GM12891 (cell line): ENCODE data around the gene VRK2.

Experiments used
- DNase-seq: peaks from one replicate; pipeline ENCODE4 v3.0.0; 2011; ENCODE audit warnings: low spot score; ENCODE audit not compliant: insufficient read length
- FAIRE-seq: peaks from 2 replicates; lab custom pipeline; 2011; peaks lifted over from hg19 to GRCh38; lab: Jason Lieb, UNC
- PAX5 ChIP-seq: IDR thresholded peaks from 2 replicates; pipeline ENCODE4 v1.6.1; 2011; ENCODE audit warnings: low read length, moderate library complexity, mild to moderate bottlenecking; ENCODE audit not compliant: insufficient read depth, severe bottlenecking
- POLR2A ChIP-seq: IDR thresholded peaks from 2 replicates; pipeline ENCODE4 v1.6.1; 2011; ENCODE audit warnings: low read depth, low read length, control low read depth
- POLR2AphosphoS5 ChIP-seq: IDR thresholded peaks from 2 replicates; pipeline ENCODE4 v1.6.1; 2011; ENCODE audit warnings: low read depth, low read length, control low read depth
- POU2F2 ChIP-seq: IDR thresholded peaks from 2 replicates; pipeline ENCODE4 v1.6.1; 2011; ENCODE audit warnings: low read depth, mild to moderate bottlenecking, control low read depth, low read length, moderate library complexity
- SPI1 ChIP-seq: IDR thresholded peaks from 2 replicates; pipeline ENCODE4 v1.6.1; 2011; ENCODE audit warnings: low read depth, low read length, control low read depth
- TAF1 ChIP-seq: IDR thresholded peaks from 2 replicates; pipeline ENCODE4 v1.6.1; 2011; ENCODE audit warnings: low read depth, low read length, control low read depth

The VRK2 gene

GRCh38 chr2:58032764-58033080 lies 13.9 kb upstream of the VRK2 start:
- FAIRE-seq, result no peak
- TF ChIP-seq TAF1 (no peak), PAX5 (no peak), SPI1 (no peak), POLR2AphosphoS5 (no peak), POLR2A (no peak), POU2F2 (no peak)
- DNase-seq, result no peak

GRCh38 chr2:58033530-58033929 lies 13.1 kb upstream of the VRK2 start:
- FAIRE-seq, result no peak

GRCh38 chr2:58035352-58035751 lies 11.3 kb upstream of the VRK2 start:
- peak; percentile 91 for FAIRE-seq
- TF ChIP-seq POLR2A (no peak), POU2F2 (no peak), PAX5 (peak; percentile 92), SPI1 (no peak), TAF1 (no peak), POLR2AphosphoS5 (no peak)
- DNase-seq, result no peak

More at GRCh38 chr2:58033530-58033929, 13.1 kb upstream of the VRK2 start:
- no peak for DNase-seq
- TF ChIP-seq PAX5, result no peak
- TF ChIP-seq POLR2AphosphoS5, result no peak
- no peak for TF ChIP-seq POLR2A
- no peak for TF ChIP-seq TAF1
- no peak for TF ChIP-seq SPI1
- TF ChIP-seq POU2F2, result no peak

DNA sequence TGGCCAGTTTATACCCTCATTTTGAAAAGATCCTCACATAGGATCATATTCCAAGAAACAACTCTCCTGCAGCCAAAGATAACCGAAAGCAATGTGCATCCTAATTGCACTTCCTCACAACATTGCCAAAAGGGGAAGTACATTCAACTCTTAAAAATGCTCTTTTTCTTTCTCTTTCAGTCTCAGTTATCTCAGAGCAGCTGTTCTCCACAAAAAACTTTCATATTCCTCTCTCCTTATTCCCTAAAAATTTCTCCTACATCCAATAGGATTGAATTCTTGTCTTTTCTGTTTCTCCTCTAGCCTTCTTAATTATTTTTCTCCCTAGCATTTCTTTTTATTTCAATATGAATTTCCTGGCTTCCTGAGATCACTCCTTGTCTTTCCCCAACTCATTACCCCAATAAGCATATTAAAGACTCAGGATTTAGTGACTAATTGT lies 7.4 kb upstream of the VRK2 start:
- DNase-seq, result no peak
- FAIRE-seq, result peak; percentile 82

DNA sequence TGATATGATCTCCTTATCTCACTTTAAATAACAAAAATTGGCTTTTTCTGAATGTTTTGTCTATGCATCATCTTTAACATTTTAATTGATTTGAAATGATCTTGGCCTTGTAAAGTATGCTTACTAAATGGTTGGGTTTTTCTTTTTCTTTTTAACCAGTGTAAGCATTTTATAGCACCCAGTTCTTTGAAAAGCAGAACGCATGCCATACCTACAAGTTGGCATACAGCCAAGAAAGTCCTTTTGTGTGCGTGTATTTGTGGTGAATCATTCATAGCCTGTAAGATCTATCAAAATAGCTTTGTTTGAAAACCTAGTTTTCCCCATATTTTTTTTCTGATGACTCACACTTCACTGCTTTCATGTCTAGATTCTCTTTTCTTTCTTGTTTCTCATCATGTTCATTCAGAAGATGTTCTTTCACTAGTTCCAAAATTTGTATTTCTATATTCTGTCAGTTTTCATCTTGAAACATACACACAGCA lies 4.1 kb upstream of the VRK2 start:
- no peak for TF ChIP-seq TAF1
- TF ChIP-seq SPI1, result no peak
- DNase-seq (no peak), FAIRE-seq (no peak)

More for the DNA sequence above, 7.4 kb upstream of the VRK2 start:
- peak; percentile 97 for TF ChIP-seq SPI1
- no peak for TF ChIP-seq POU2F2

GRCh38 chr2:58044145-58044544 lies 2.5 kb upstream of the VRK2 start:
- FAIRE-seq (no peak), DNase-seq (no peak)
- TF ChIP-seq POLR2AphosphoS5 (no peak), SPI1 (no peak), PAX5 (no peak), POLR2A (no peak), TAF1 (no peak), POU2F2 (no peak)

GRCh38 chr2:58045580-58046334 lies 849 bp upstream of the VRK2 start:
- no peak for DNase-seq
- FAIRE-seq, result no peak
- TF ChIP-seq POU2F2 (no peak), POLR2A (no peak), PAX5 (no peak), SPI1 (no peak), TAF1 (no peak), POLR2AphosphoS5 (no peak)

DNA sequence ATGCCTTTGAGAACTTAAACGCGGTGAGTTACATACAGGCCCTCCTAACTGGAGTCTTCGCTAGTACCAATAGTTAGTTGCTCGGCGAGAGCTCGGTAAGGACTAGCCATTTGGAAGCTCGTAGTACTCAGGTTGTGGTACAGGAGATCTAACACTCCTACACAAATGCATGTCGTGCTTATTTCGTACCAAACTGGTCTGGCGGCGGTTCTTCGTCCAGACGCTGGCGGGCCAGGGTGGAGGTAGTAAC lies 346 bp upstream of the VRK2 start:
- DNase-seq, result no peak
- no peak for FAIRE-seq
- TF ChIP-seq POU2F2 (peak; percentile 48; the same call in 1 of the 2 replicates), TAF1 (no peak)

GRCh38 chr2:58047373-58047935 lies 848 bp downstream of the VRK2 start:
- TF ChIP-seq TAF1 (no peak), POLR2A (no peak), PAX5 (no peak), POLR2AphosphoS5 (no peak), POU2F2 (no peak), SPI1 (no peak)
- FAIRE-seq, result no peak
- peak; percentile 16 for DNase-seq

GRCh38 chr2:58047961-58048360 lies 1.4 kb downstream of the VRK2 start:
- DNase-seq (no peak), FAIRE-seq (no peak)
- TF ChIP-seq POLR2AphosphoS5 (0 out of 2 replicates have a peak, but pooled peaks have one; percentile 24), SPI1 (no peak)

DNA sequence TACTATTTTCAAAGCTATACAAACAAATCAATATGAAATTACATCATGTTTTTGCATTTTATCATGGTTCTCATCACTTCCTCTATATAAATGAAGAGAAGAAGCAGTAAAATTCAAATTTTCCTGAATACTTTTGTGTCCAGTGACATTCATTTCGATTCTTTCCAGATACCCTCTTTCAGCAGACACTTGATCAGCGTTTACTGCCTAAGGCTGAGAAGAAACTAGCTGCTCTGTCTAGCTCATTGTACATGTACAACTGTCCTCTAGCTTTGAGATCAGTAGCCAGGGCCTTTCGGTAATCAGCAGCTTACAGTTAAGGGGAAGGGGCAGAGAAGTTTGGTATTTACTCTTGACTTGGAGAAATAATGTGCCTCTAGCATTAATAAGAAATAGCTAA lies 4.8 kb downstream of the VRK2 start:
- no peak for DNase-seq
- FAIRE-seq, result no peak
- TF ChIP-seq TAF1 (no peak), SPI1 (no peak), POLR2AphosphoS5 (no peak), PAX5 (no peak), POLR2A (no peak), POU2F2 (no peak)
